Activated CD4-positive, alpha-beta T cell treated with anti-CD3 and anti-CD28 coated beads for 4 hours (primary cell): ENCODE results near the gene HSD17B10.
"Not testable (repeated sequence)": the region's sequence is repeated elsewhere in the genome, so short reads cannot be mapped to it uniquely, and the experiment has no call there.

Source experiments
- DNase-seq, 2 donors: peaks; one replicate each; pipeline ENCODE4 v3.0.0-alpha.2; 2020

Gene HSD17B10

DNA sequence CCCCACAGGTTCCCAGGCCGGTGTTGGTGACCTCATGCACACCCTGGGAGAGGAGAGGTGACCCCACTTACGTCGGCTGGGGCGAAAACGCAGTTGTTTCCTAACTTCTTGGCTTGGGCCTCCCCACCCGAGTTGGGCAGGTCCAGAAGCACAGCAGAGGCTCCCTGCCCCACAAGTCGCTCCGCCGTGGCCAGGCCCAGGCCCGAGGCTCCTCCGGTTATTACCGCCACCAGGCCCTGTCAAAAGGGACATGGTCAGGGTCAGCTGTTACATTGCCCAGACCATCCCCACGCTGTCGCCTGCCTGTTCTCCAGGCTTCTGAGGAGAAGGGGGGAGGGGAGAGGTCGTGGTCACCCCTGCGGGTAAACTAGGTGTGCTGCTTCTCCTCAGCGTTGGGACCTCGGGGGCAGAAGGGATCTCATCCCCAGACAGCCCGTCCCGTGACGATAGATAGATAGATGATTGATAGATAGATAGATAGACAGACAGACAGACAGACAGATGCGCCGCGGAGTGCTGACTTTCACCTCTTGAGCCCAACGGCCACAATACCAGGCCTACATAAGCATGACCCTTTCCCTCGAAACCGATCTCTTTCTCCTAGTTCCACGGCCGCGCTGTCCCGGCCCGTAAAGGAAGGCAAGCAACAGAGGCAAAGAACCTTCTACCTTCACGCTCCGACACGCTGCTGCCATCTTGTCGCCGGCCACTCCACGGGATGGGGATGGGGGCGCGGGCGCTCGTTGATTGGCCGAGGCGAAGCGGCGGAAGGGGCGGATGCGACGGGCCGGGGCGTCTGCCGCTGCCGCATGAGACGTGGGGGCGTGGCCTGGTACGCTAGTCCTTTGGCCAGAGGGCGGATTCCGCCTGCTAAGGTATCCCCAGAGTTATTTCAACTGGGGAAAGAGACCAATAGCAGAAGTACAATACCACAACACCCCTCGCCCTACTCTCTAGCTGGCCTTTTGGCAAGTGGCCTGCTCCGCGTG is at the start of gene HSD17B10:
Gene HSD17B10 (minus strand): TSS at position 720 of the 989 bp plus-strand sequence. CDS start 25 bp downstream, at position 695.
- peak; percentile 83 to 86 for DNase-seq

DNA sequence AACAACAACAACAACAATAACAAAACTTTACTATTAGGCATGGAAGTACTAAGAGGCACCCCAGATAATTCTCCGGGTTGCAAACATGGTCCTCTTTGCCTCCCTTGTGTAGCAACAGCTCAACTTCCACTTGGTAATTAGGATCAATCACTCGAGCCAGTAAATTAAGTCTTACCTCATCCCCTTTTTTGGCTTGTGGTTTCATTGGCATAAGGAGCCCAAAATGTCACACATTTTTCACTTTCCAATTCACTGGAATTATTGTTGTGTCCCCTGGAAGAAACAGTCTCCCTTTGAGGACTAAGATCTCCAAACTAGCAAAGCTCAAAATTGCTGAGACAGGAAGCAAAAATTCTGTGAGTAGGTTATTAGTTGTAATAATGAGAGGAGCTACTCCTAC is 49.2 kb upstream of the HSD17B10 start:
- no peak for DNase-seq

DNA sequence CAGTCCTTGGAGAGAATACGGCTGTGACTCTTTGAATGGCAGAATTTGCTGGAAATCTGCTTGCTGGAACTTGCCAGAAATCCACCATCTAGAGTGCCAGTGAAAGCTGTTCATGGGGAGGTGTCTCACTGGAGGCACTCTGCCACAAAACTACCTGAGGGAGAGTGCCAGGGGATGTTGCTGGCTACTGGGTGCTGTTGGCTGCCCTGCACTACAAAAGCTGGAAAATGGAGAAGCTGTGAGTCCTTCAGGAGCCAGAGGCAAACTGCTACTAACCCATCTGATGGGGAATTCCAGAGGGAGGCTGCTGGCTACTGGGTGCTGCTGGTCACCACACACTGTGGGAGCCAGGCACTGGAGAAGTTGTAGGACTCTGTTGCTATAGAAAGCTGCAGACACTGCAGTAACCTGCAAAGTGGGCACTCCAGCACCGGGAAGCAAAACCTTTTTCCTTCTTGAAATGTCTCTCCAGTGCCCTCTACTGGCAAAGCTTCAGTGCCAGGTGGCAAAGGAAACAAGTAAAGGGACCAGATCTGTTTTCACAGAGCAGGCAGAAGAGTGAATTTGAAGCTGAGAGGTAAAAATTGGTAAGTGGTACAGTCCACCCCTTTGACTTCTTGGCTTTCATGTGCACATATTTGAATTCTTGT is 47.8 kb upstream of the HSD17B10 start:
- peak; percentile 22 to 48 for DNase-seq

DNA sequence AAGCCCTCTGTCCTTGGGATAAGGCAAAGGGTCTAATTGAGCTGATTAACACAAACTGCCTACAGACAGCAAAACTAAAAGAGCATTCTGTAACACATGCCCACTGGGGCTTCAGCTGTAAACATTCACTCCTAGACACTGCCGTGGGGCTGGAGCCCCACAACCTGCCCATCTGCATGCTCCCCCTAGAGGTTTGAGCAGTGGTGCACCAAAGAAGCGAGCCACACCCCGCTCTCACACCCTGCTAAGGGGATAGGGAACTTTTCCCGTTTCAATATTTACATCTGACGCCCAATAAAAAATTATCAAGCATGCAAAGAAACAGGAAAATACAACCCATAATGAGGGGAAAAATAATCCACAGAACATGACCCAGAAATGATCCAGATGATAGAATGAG is 46.9 kb upstream of the HSD17B10 start:
- no peak for DNase-seq

DNA sequence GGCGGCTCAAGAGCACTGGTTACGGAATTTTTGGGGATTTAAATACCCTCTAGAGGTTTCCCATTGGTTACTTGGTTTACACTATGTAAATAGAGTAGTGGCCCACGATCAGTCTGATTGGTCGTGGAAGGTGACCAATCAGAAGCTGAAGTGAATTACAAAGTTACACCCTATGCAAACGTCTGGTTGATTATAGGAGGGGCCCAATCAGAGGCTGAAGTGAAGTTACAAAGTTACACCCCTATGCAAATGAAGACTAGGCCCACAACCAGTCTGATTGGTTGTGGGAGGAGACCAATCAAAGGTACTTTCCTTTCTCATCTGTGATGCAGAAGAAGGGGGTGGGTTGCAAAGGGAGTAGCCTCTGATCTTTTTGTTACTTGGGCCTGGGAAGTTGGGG is 45.1 kb upstream of the HSD17B10 start:
- DNase-seq = no peak

DNA sequence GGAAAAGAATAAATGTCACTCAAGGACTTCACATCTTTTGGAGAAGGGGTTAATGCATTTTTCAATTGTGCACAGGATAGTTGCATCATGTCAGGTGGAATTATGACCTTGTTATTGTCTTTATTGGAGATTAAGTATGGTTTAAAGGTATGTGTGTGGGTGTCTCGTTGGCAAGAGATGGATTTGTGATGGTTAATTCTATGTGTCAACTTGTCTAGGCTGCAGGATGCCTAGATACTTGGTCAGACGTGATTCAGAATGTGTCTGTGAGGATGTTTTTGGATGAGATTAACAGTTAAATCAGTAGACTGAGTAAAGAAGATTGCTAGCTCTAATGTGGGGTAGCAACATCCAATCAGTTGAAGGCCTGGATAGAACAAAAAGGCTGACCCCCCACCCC is 42.2 kb upstream of the HSD17B10 start:
- no peak for DNase-seq

DNA sequence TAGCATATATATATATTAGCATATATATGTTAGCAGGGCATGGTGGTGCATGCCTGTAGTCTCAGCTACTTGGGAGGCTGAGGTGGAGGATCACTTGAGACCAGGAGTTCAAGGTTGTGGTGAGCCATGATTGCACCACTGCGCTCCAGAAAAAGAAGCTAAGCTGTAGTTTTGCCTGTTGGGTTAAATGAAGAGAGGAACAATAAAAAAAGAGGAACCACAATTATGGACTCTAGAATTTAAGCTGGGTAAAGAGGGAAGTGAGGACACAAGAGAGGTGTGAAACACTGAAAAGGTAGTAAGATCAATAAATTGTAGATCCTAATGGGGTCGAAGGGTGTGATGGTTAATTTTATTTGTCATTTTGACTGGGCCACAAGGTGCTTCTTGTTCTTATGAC is 40.5 kb upstream of the HSD17B10 start:
- no peak for DNase-seq

DNA sequence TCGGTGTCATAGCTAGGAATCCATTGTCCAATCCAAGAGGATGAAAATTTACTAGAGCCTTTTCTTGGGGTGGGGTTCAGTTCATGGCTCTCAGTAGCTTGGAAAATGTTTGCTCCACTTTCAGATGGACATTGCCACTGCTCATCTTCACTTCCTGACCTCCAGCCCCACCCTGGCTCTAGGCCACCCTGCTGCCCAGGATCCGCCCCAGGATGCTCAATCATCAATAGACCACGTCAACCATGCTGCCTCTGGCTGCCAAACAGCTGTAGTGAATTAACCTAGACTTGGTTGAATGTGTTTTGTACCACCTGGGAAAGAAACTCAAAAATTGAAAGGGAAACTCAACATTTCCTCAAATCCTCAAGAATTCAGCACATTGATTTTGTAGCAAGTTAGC is 37.2 kb upstream of the HSD17B10 start:
- no peak for DNase-seq

DNA sequence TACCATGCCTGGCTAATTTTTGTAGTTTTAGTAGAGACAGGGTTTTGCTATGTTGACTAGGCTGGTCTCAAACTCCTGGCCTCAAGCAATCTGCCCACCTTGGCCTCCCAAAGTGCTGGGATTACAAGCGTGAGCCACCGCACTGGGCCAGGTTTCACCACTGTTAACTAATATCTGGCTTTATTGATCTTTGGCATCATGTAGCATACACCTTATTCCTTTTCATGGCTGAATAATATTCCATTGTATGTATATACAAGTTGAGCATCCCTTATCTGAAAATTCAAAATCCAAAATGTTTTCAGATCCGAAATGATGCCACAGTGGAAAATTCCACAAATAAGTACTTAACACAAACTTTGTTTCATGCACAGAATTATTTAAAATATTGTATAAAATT is 34.5 kb upstream of the HSD17B10 start:
- not testable (repeated sequence) for DNase-seq

DNA sequence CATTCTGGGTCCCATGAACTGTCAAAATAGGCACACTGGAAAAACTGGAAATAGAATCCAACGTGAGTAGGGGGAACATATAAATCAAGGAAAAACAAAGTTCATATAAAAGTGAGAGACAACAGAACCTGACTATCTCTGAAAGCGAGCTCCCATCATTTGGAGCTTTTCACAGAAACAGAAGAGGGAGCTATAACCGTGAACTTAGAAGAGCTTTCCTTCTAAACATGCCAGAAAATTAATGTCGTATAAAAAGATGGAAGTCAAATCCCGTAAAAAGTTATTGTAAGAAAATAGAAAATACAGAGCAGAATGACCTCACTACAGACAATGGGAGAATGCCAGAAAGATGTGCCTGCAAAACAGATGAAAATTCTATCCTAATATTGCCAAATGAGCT is 23.9 kb upstream of the HSD17B10 start:
- no peak for DNase-seq

DNA sequence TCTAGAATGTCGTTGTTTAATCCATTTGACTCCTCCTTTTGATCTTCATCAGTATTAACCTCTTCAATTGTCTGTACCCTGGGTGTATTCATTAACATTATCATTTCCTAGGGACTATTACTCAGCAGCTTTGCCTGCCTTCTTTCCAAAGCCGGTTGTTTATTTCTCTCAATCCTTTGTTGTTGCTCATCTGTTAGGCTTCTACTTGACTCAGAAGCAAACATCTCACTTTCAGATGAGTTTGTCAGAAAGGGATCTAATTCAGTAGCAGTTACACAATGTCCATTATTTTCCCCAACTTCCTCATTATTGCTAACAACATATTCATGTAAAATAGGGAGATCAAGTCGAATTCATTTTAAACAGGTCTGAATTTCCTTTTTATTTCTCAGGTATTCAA is 22.1 kb upstream of the HSD17B10 start:
- DNase-seq = no peak

DNA sequence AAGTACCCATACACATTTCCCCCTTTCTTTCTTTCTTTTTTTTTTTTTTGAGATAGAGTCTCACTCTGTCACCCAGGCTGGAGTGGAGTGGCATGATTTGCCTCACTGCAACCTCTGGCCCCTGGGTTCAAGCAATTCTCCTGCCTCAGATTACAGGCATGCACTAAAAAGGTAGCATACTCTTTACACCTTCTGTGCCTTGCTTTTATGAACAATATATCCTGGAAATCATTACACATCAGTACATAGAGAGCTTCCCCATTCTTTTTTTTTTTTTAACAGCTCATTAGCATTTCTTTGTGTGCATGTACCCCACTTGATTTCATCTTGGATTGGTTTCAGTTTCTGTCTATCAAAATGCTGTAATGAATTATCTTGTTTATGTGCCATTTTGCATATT is 18.6 kb upstream of the HSD17B10 start:
- DNase-seq = no peak

DNA sequence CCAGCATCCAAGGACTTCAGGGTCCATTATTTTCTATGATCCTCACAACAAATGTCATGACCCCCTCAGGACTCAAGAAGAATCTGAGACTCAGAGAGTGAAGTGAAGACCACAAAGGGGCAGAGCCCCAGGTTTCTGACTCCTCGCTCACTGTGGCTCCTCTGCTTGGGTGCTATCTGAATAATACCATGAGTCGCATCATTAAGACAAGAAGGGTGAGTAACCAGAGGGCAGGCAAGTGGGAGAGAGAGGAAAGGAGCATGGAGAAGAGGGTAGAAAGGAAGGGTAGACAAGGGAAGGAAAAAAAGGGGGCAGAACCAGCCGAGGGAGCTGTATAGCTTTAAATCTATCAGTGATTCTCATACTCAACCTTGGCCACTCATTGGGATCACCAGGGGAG is 15.5 kb upstream of the HSD17B10 start:
- no peak for DNase-seq

DNA sequence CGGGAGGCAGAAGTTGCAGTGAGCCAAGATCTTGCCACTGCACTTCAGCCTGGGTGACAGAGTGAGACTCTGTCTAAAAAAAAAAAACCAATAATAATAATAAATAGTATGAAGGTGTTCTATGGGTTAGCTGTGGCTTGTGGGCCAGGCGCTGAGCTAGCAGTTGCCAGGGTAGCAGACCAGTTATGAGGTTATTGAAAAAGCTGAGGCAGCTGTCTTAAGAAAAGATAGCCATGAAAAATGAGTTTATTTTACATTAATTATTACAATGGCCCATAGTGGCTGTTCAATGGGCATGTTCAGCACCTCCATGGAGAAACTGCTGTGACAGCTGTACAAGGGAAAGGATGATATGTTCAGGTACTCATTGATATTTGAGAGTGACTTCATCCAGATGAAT is 13.3 kb upstream of the HSD17B10 start:
- DNase-seq = no peak

DNA sequence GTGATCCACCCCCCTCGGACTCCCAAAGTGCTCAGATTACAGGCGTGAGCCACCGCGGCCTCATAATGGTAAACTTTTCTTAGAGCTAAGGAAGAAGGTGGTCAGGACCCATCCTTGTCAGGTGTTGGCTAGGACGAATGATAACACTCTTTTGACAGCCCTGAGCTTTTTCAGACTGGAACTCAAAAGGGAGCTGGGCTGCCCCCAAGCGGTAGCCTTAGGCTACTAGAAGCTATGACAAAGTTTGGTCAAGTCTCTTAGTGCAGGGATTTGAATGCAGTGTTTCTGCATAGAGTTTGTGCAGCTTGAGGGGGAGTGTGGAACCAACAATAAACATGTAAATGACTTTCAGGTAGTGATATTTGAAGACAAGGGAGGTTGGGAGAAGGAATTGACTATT is 11.8 kb upstream of the HSD17B10 start:
- peak; percentile 11 to 44 for DNase-seq

DNA sequence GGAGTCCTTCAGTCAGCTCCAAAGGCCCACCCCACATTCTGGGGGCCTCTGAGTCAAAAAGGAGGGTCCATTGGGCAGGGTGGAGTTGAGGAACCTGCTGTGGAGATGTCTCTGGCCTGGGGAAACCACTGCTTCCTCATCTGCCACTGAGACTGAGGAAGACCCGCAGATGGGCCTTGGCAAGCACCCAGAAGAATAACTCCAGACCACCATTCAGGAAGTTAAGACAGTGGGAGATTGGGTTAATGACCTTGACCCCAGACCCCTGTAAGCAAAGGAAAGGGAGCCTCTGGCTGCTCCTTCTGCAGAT is 8.1 kb upstream of the HSD17B10 start:
- no peak for DNase-seq

DNA sequence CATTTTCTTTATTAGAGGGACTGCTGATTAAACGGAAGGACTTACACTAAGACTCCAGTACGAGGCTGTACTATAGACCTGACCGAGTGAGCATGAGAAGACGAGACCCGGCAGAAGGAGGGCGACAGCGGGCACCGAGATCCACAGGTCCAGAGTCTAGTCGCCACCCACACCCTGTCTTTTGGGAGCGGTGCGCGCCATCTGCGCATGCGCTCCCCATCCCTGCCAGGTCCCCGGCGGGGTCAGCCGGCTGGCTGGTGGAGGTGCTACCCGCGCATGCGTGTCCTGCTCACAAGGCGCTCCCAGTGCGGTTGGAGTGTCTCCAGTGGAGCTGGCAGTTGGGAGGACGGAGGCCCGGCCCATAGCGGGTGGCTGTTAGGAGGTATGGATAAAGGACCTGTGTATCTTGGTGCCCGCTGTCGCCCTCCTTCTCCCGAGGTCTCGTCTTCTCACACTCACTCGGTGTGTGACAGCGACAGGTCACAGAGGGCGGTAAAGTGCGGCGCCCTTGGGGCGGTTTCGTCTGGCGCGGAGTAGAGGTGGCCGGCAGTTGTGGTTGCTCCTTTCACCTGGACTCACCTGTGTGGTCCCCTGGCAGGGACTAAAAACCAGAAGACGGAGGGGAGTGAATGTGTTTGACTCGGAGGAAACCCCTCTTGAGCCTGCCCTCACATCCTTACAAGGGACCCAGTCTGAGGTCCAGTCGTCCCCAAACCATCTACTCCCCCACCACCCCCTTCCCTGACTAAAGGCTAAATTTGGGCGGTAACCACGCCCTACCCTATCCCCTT is 7.6 kb upstream of the HSD17B10 start:
- DNase-seq = peak; percentile 68 to 74

DNA sequence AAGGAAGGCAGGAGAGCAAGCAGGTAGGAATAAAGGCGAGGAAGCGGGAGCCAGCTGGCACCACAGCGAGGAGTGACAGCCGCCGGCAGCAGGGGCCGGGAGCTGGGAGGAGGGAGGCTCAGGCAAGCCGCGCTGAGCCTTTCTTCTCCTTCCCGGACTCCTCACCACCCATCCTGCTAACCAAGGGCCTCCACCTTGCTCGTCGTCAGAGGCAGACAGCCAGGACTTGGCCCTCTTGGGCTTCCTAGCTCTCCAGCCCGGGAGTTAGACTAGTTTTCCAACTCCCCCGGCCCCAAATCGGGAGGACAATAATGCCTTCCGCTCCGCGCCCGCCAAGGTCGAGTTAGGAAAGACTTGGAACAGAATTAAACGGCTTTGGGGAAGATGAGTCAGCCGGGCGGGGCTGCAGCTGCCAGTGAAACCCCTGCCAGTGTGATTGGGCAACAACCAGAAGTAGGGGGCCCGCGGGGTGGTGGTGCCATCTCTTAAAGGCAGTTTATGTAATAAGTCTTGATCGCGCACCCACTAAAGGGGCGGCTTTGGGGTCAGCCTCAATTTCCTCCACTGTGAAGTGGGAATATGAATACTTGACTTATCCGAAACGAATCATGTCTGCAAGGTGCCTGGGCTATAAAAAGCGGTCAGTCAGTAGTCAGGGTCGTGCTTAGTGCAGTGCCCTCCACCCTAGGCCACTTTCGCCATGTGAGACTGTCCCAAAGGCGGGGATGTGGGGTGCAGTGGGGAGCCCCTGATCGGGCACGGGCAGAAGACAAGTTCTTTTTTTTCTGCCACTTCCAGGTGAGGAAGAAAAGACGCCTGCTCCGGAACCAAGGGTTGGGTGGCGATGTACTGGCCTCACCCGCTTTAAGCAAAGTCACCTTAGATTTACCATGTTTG is 6.7 kb upstream of the HSD17B10 start:
- DNase-seq = no peak

DNA sequence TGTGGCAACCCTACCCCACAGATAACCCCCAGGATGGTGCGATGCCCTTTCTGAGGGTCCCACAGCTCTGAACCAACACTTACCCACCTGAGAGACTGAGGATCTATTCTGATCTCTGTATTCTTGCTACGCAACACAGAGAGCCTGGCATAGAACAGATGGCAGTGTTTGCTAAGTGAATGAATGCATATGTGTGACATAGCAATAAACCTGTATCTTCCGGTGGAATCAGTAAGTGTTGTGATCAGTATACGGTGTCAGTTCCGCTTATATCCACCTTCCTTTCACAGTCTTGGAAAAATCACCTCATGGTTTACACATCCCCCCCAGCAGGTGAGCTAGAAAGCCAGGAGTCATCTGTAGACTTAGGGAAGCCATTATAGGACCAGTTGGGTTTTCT is 5.9 kb upstream of the HSD17B10 start:
- DNase-seq = no peak

DNA sequence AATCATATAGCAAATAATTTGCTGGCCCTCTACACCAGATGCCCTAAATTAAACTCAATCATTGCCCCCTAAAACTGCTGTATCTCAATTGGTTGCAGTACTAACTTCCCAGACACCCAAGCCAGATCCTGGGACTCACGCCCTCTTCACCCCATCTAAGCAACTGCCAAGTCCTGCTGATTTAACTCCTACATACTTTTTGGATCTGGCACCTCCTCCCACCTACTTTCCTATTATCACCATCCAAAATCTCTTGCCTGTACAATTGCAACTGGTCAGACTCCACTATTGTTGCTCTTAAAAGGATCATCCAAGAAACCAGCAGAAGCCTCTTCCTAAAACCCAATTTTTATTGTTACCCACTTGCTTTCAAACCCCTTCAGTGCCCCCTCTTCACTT is 4.7 kb upstream of the HSD17B10 start:
- no peak for DNase-seq

DNA sequence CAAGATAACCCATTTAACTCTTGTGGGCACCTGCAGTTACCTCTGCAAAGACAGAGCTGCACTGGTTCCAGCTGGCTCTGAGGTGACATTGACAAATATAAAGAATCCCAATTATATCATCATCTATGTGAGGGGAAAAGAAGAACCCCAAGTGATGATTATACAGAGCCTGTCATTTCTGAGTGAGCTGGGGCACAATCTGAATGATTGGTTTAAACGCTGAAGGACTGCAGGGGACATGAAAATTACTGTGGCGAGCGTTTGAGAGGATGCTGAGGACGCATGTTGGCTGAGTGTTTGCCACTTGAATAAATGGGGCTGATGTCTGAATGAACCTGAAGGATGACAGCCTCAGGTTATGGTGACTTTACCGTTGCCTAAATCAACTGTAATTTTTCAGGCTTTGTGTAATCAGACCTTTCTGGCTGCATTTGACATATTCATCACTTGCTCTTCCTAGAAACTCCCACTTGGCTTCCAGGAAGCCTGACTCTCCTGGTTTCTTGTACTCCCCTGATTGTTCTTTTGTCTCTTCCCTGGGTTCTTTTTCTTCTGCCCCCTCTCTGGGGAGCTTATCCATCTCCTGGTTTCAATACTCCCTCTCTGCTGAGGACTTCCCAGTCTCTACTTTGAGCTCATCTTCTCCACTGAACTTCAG is 4.1 kb upstream of the HSD17B10 start:
- no peak for DNase-seq

DNA sequence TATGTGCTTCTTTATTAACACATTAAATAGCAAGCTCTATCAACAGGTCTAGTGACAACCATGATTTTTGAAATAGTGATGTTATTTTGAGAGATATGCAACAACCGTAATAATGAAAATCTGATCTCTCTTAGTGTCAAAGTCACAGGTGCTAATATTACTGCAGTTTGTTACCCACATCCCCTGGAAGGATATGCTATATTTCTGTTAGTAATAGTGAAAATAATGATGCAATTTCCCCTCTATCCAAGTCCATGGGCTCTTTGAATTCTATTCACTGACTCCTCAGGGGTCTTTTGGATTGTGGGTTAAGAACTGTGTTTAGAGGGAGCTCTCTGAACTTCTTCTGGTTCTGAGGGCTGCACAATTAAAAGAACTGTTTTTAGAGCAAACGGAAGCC is 3.0 kb upstream of the HSD17B10 start:
- DNase-seq = no peak
